PC-9 (cell line): ENCODE data around the gene TBC1D14.

Experiments
- CTCF ChIP-seq: fragments of 200-600 bp; sonication (generic); conservative IDR thresholded peaks from 2 replicates; pipeline ENCODE4 v1.6.1; 2017; ENCODE audit warnings: mixed run types, antibody characterized with exemption, mild to moderate bottlenecking, moderate library complexity
- EZH2 ChIP-seq: fragments of 200-600 bp; sonication (generic); IDR thresholded peaks from 2 replicates; pipeline ENCODE4 v1.8.0; 2017; ENCODE audit warnings: antibody characterized with exemption, low read depth

- TF ChIP-seq EZH2 (no peak), CTCF (no peak)
Observed at GRCh38 chr4:7054106-7054880, 144.7 kb downstream of the TBC1D14 start.
